ENCODE measurements around the gene RPS25. TPM values are rescaled to one million over a fixed set of nuclear protein-coding genes. Genes with fewer than 3 reads are reported as not detected.
"Not testable (repeated sequence)": the region's sequence is repeated elsewhere in the genome, so short reads cannot be mapped to it uniquely, and the experiment has no call there.

RPS25 gene

DNA sequence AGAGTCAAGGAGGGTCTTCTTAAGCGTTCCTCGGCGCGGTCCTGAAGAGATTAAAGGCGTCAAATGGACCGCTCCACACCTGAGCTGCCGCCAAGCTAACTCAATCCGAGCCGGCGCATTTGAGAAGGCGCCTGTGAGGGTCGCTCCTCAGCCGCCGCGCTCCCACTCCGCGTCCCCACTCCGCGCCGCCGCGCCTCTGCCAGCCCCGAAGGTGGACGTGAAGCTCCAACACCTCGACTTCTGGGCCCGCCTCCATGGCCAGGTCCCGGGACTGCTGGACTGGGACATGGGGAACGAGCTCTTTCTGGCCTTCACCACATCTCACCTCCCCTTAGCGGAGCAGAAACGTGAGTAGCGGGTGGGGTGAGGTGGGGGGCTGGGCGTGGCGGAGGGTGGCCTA, 46.5 kb downstream of the RPS25 start, which contains the start of gene FOXR1:
Gene FOXR1, plus strand, starts transcription at position 116 of the 400 bp plus-strand sequence. Its CDS starts 171 bp downstream, at position 287.
- H3K4me3 ChIP-seq (replicated peaks; ENCODE audit: insufficient read depth, low read length): no peak within 1 kb of the TSS
- no peak for DNase-seq (ENCODE audit: low read depth in 1 of 2, low spot score in 1 of 2)
- TF ChIP-seq, protein P1, sequence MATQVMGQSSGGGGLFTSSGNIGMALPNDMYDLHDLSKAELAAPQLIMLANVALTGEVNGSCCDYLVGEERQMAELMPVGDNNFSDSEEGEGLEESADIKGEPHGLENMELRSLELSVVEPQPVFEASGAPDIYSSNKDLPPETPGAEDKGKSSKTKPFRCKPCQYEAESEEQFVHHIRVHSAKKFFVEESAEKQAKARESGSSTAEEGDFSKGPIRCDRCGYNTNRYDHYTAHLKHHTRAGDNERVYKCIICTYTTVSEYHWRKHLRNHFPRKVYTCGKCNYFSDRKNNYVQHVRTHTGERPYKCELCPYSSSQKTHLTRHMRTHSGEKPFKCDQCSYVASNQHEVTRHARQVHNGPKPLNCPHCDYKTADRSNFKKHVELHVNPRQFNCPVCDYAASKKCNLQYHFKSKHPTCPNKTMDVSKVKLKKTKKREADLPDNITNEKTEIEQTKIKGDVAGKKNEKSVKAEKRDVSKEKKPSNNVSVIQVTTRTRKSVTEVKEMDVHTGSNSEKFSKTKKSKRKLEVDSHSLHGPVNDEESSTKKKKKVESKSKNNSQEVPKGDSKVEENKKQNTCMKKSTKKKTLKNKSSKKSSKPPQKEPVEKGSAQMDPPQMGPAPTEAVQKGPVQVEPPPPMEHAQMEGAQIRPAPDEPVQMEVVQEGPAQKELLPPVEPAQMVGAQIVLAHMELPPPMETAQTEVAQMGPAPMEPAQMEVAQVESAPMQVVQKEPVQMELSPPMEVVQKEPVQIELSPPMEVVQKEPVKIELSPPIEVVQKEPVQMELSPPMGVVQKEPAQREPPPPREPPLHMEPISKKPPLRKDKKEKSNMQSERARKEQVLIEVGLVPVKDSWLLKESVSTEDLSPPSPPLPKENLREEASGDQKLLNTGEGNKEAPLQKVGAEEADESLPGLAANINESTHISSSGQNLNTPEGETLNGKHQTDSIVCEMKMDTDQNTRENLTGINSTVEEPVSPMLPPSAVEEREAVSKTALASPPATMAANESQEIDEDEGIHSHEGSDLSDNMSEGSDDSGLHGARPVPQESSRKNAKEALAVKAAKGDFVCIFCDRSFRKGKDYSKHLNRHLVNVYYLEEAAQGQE (IDR thresholded peaks at IDR 0.05; ENCODE audit: insufficient replicate concordance, low read depth): no peak
- TF ChIP-seq POLR2AphosphoS5 (IDR thresholded peaks at IDR 0.05; ENCODE audit: low read depth) (no peak), SPI1 (IDR thresholded peaks at IDR 0.05; ENCODE audit: borderline replicate concordance, low read depth) (no peak), GABPA (IDR thresholded peaks at IDR 0.05; ENCODE audit: low read depth) (no peak)
- TF ChIP-seq, protein P2, sequence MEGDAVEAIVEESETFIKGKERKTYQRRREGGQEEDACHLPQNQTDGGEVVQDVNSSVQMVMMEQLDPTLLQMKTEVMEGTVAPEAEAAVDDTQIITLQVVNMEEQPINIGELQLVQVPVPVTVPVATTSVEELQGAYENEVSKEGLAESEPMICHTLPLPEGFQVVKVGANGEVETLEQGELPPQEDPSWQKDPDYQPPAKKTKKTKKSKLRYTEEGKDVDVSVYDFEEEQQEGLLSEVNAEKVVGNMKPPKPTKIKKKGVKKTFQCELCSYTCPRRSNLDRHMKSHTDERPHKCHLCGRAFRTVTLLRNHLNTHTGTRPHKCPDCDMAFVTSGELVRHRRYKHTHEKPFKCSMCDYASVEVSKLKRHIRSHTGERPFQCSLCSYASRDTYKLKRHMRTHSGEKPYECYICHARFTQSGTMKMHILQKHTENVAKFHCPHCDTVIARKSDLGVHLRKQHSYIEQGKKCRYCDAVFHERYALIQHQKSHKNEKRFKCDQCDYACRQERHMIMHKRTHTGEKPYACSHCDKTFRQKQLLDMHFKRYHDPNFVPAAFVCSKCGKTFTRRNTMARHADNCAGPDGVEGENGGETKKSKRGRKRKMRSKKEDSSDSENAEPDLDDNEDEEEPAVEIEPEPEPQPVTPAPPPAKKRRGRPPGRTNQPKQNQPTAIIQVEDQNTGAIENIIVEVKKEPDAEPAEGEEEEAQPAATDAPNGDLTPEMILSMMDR (IDR thresholded peaks at IDR 0.05; ENCODE audit: insufficient read depth, low read length): no peak
- no peaks in the 10 kb centered on the region for H3K27me3 ChIP-seq (ENCODE audit: insufficient read depth, poor library complexity, severe bottlenecking)
- H3K27ac ChIP-seq (replicated peaks): no peak within 1 kb of the TSS

DNA sequence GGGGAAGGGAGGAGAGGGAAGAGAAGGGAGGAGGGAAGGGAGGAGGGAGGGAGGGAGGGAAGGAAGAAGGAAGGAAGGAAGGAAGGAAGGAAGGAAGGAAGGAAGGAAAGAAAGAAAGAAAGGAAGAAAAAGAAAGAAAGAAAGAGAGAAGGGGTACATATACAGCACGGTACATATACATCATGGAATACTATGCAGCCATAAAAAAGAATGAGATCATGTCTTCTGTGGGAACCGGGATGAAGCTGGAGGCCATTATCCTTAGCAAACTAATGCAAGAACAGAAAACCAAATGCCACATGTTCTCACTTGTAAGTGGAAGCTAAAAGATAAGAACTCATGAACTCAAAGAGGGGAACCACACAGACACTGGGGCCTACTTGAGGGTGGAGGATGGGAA, 48.6 kb downstream of the RPS25 start:
- not testable (repeated sequence) for DNase-seq (ENCODE audit: low read depth in 1 of 2, low spot score in 1 of 2); H3K27me3 ChIP-seq (ENCODE audit: insufficient read depth, poor library complexity, severe bottlenecking); H3K27ac ChIP-seq (replicated peaks); H3K4me3 ChIP-seq (replicated peaks; ENCODE audit: insufficient read depth, low read length)

Small RNA genes within 50 kb of the gene (microRNA-seq; reads per million reads assigned to microRNA genes)
- gene MIR3656: not detected
